ENCODE measurements around the gene CXCL10. TPM values are rescaled to one million over a fixed set of nuclear protein-coding genes. Genes with fewer than 3 reads are reported as not detected.

Gene CXCL10
- total RNA-seq, 2 experiments from 2014 or later, result 0.36 to 0.51 TPM

GRCh38 chr4:76024065-76024464, 768 bp upstream of the CXCL10 start:
- Mint-ChIP-seq H3K27ac (no peak overlapping the region), H3K36me3 (no peaks in the 10 kb centered on the region), H3K27me3 (no peaks in the 10 kb centered on the region), H3K4me3 (no peak overlapping the region), H3K4me1 (ENCODE audit: low read depth) (peaks cover 42% of the 10 kb centered on the region), H3K9me3 (no peaks in the 10 kb centered on the region)
- no peak for DNase-seq
- intact Hi-C loops (cut with micrococcal nuclease), result loop anchor here (1.0 kb wide), 1 partner anchor 34 kb away; no protein-coding TSS in a partner anchor
- POLR2A ChIA-PET, result interaction anchor here (0.8 to 1.5 kb wide), 3 partner anchors 15 to 35 kb away, joined by 3 to 11 read pairs (median 3); no protein-coding TSS in a partner anchor
- CTCF ChIA-PET, result interaction anchor here (0.7 to 1.3 kb wide), 4 partner anchors 10 to 35 kb away, joined by 3 to 8 read pairs (median 4); no protein-coding TSS in a partner anchor

- ChIA-PET POLR2A (no interaction called here), CTCF (interaction anchor here (0.9 kb wide), 1 partner anchor 36 kb away, joined by 3 read pairs; no protein-coding TSS in a partner anchor)
- no peak for DNase-seq
- H3K27me3 Mint-ChIP-seq, result no peaks in the 10 kb centered on the region
- no peaks in the 10 kb centered on the region for H3K9me3 Mint-ChIP-seq
- intact Hi-C loops (cut with micrococcal nuclease), result no loop called here
- H3K4me1 Mint-ChIP-seq (ENCODE audit: low read depth), result peaks cover 32% of the 10 kb centered on the region
- no peaks in the 10 kb centered on the region for H3K36me3 Mint-ChIP-seq
- H3K4me3 Mint-ChIP-seq, result no peak overlapping the region
- no peak overlapping the region for H3K27ac Mint-ChIP-seq
Measured at GRCh38 chr4:76022677-76023076, 620 bp downstream of the CXCL10 start.

GRCh38 chr4:76022031-76022430, 1.3 kb downstream of the CXCL10 start:
- Mint-ChIP-seq H3K4me1 (ENCODE audit: low read depth) (peaks cover 27% of the 10 kb centered on the region), H3K9me3 (no peaks in the 10 kb centered on the region), H3K36me3 (no peaks in the 10 kb centered on the region), H3K27ac (no peak overlapping the region), H3K4me3 (no peak overlapping the region), H3K27me3 (no peaks in the 10 kb centered on the region)
- POLR2A ChIA-PET, result no interaction called here
- intact Hi-C loops (cut with micrococcal nuclease), result no loop called here
- DNase-seq, result no peak
- CTCF ChIA-PET, result no interaction called here

GRCh38 chr4:76017056-76017686, 6.1 kb downstream of the CXCL10 start:
- ChIA-PET POLR2A (no interaction called here), CTCF (no interaction called here)
- intact Hi-C loops (cut with micrococcal nuclease), result no loop called here
- H3K4me1 Mint-ChIP-seq (ENCODE audit: low read depth), result peaks cover 11% of the 10 kb centered on the region
- H3K27ac Mint-ChIP-seq, result no peak overlapping the region
- H3K27me3 Mint-ChIP-seq, result no peaks in the 10 kb centered on the region
- no peak for DNase-seq
- no peaks in the 10 kb centered on the region for H3K36me3 Mint-ChIP-seq
- no peaks in the 10 kb centered on the region for H3K9me3 Mint-ChIP-seq
- H3K4me3 Mint-ChIP-seq, result no peak overlapping the region

- H3K4me3 Mint-ChIP-seq, result no peak overlapping the region
- CTCF ChIA-PET, result interaction anchor here (0.8 kb wide), 1 partner anchor 20 kb away, joined by 3 read pairs; no protein-coding TSS in a partner anchor
- intact Hi-C loops (cut with micrococcal nuclease), result no loop called here
- H3K36me3 Mint-ChIP-seq, result no peaks in the 10 kb centered on the region
- no peaks in the 10 kb centered on the region for H3K27me3 Mint-ChIP-seq
- peak; percentile 67 for DNase-seq
- POLR2A ChIA-PET, result no interaction called here
- no peaks in the 10 kb centered on the region for H3K9me3 Mint-ChIP-seq
- H3K27ac Mint-ChIP-seq, result no peak overlapping the region
- H3K4me1 Mint-ChIP-seq (ENCODE audit: low read depth), result peaks cover 13% of the 10 kb centered on the region
Measured at GRCh38 chr4:76016393-76016792, 6.9 kb downstream of the CXCL10 start.

GRCh38 chr4:76013540-76013939, 9.8 kb downstream of the CXCL10 start:
- intact Hi-C loops (cut with micrococcal nuclease), result no loop called here
- POLR2A ChIA-PET, result no interaction called here
- CTCF ChIA-PET, result no interaction called here

GRCh38 chr4:76012388-76012801, 10.9 kb downstream of the CXCL10 start:
- H3K27me3 Mint-ChIP-seq, result no peaks in the 10 kb centered on the region
- H3K9me3 Mint-ChIP-seq, result no peaks in the 10 kb centered on the region
- intact Hi-C loops (cut with micrococcal nuclease), result no loop called here
- no peaks in the 10 kb centered on the region for H3K36me3 Mint-ChIP-seq
- no peak overlapping the region for H3K4me3 Mint-ChIP-seq
- ChIA-PET CTCF (no interaction called here), POLR2A (no interaction called here)
- peaks cover 13% of the 10 kb centered on the region for H3K4me1 Mint-ChIP-seq (ENCODE audit: low read depth)
- DNase-seq, result no peak
- H3K27ac Mint-ChIP-seq, result no peak overlapping the region

More at GRCh38 chr4:76013540-76013939, 9.8 kb downstream of the CXCL10 start:
- H3K4me1 Mint-ChIP-seq (ENCODE audit: low read depth), result peaks cover 13% of the 10 kb centered on the region
- no peak overlapping the region for H3K4me3 Mint-ChIP-seq
- no peaks in the 10 kb centered on the region for H3K27me3 Mint-ChIP-seq
- no peak for DNase-seq
- no peak overlapping the region for H3K27ac Mint-ChIP-seq
- H3K36me3 Mint-ChIP-seq, result no peaks in the 10 kb centered on the region
- H3K9me3 Mint-ChIP-seq, result no peaks in the 10 kb centered on the region

- Mint-ChIP-seq H3K4me1 (ENCODE audit: low read depth) (peaks cover 13% of the 10 kb centered on the region), H3K4me3 (no peak overlapping the region), H3K36me3 (no peaks in the 10 kb centered on the region), H3K27me3 (no peaks in the 10 kb centered on the region), H3K27ac (no peak overlapping the region), H3K9me3 (no peaks in the 10 kb centered on the region)
- ChIA-PET CTCF (no interaction called here), POLR2A (no interaction called here)
- peak; percentile 20 for DNase-seq
- intact Hi-C loops (cut with micrococcal nuclease), result no loop called here
Measured at GRCh38 chr4:76011700-76012387, 11.5 kb downstream of the CXCL10 start.

GRCh38 chr4:76011018-76011670, 12.2 kb downstream of the CXCL10 start:
- Mint-ChIP-seq H3K9me3 (no peaks in the 10 kb centered on the region), H3K4me3 (no peak overlapping the region), H3K27me3 (peaks cover 2% of the 10 kb centered on the region), H3K36me3 (no peaks in the 10 kb centered on the region), H3K27ac (no peak overlapping the region), H3K4me1 (ENCODE audit: low read depth) (peaks cover 7% of the 10 kb centered on the region)
- CTCF ChIA-PET, result no interaction called here
- POLR2A ChIA-PET, result no interaction called here
- no peak for DNase-seq
- intact Hi-C loops (cut with micrococcal nuclease), result no loop called here

GRCh38 chr4:76010576-76010975, 12.7 kb downstream of the CXCL10 start:
- Mint-ChIP-seq H3K4me3 (no peak overlapping the region), H3K36me3 (no peaks in the 10 kb centered on the region), H3K4me1 (ENCODE audit: low read depth) (peaks cover 7% of the 10 kb centered on the region), H3K9me3 (no peaks in the 10 kb centered on the region), H3K27me3 (peaks cover 6% of the 10 kb centered on the region), H3K27ac (no peak overlapping the region)
- ChIA-PET CTCF (no interaction called here), POLR2A (no interaction called here)
- no peak for DNase-seq
- intact Hi-C loops (cut with micrococcal nuclease), result no loop called here

GRCh38 chr4:76009311-76009710, 14.0 kb downstream of the CXCL10 start:
- POLR2A ChIA-PET, result no interaction called here

GRCh38 chr4:76007089-76007862, 16.0 kb downstream of the CXCL10 start, which contains the start of gene CXCL9:
TSS of gene CXCL9 (minus strand) at chr4:76007509. CDS start at chr4:76007449, 60 bp downstream.
- H3K27me3 Mint-ChIP-seq, result peaks cover 17% of the 10 kb centered on the region
- DNase-seq, result no peak
- ChIA-PET CTCF (interaction anchor here (1.9 kb wide), 1 partner anchor 11 kb away, joined by 9 read pairs; no protein-coding TSS in a partner anchor), POLR2A (no interaction called here)
- no peaks in the 10 kb centered on the region for H3K36me3 Mint-ChIP-seq
- H3K27ac Mint-ChIP-seq, result no peak within 1 kb of the TSS
- intact Hi-C loops (cut with micrococcal nuclease), result no loop called here
- H3K4me1 Mint-ChIP-seq (ENCODE audit: low read depth), result peaks cover 5% of the 10 kb centered on the region
- H3K4me3 Mint-ChIP-seq, result no peak within 1 kb of the TSS
- H3K9me3 Mint-ChIP-seq, result no peaks in the 10 kb centered on the region

More at GRCh38 chr4:76009311-76009710, 14.0 kb downstream of the CXCL10 start:
- Mint-ChIP-seq H3K4me3 (no peak overlapping the region), H3K27ac (no peak overlapping the region), H3K9me3 (no peaks in the 10 kb centered on the region), H3K36me3 (no peaks in the 10 kb centered on the region), H3K27me3 (peaks cover 6% of the 10 kb centered on the region), H3K4me1 (ENCODE audit: low read depth) (peaks cover 7% of the 10 kb centered on the region)
- DNase-seq, result no peak
- intact Hi-C loops (cut with micrococcal nuclease), result no loop called here
- CTCF ChIA-PET, result interaction anchor here (1.0 kb wide), 1 partner anchor 13 kb away, joined by 3 read pairs; no protein-coding TSS in a partner anchor
